ENCODE measurements around the gene SLC12A6.

The SLC12A6 gene

GRCh38 chr15:34323217-34323616 is 14.4 kb downstream of the SLC12A6 start:
- no peak overlapping the region for H3K27ac ChIP-seq
- TF ChIP-seq ZFX (IDR thresholded peaks at IDR 0.05; ENCODE audit: borderline replicate concordance) (no peak), CTCF (IDR thresholded peaks at IDR 0.05) (no peak)

DNA sequence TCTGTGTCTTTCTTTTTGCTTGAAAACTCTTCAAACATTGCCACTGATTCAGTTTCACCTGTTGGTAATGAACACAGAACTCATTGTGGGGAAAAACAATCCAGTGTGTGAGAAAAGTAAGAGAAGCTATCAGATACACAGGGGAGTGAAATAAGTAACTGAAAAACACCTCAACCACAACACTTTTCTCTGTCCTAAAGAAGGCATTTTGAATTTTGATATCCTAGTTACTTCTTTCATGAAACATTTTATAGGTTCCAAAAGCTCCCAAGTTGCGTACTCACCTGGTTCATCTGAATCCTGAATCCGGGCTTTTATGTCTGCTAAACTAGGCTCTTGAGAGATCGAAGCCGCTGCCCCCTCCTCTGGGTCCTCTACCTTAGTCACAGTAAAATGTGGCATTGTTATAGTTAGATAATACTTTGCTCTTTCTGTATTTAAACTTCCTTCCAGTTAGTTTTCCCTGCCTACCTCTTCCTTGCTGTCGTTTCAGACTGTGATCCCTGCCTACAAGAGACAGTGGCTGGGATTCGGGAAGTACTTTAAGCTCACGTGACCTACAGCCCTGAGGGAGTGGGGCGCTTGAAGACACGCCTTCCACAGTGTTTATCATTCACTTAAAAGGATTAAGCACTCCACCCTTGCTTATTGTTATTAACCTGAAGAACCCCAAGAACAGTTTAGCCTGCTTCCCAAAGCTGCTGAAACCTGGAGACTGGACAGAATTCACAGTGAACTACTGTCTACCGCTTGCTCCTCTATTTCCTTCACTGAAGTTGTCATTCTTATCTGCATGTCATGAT is 19.1 kb downstream of the SLC12A6 start:
- H3K27ac ChIP-seq: peak overlapping the region; percentile 62
- TF ChIP-seq CTCF (IDR thresholded peaks at IDR 0.05) (no peak), ZFX (IDR thresholded peaks at IDR 0.05; ENCODE audit: borderline replicate concordance) (no peak)

GRCh38 chr15:34314491-34315490 is 22.8 kb downstream of the SLC12A6 start:
- H3K27ac ChIP-seq: no peak overlapping the region
- TF ChIP-seq ZFX (IDR thresholded peaks at IDR 0.05; ENCODE audit: borderline replicate concordance) (no peak), CTCF (IDR thresholded peaks at IDR 0.05) (no peak)

DNA sequence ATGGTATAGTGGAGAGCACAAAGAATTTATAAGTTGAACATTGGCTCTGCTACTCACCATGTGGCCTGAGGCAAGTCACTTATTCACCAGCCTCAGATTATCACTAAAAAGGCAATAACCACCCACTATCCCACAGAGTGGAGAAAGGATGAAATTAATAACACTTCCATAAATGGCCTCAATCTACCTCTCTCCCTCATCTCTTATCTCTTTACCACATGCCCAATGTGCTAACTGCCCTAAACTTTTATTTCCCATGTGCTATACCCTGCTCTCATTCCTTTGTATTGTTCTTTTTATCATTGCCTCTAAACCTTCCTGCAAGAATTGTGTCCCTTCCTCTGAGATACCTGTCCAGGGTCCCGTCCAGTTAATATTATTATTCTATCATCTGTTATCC is 26.0 kb downstream of the SLC12A6 start:
- no peak overlapping the region for H3K27ac ChIP-seq
- no peak for TF ChIP-seq ZFX (IDR thresholded peaks at IDR 0.05; ENCODE audit: borderline replicate concordance)
- TF ChIP-seq CTCF (IDR thresholded peaks at IDR 0.05): no peak

- H3K27ac ChIP-seq: no peak overlapping the region
- no peak for TF ChIP-seq ZFX (IDR thresholded peaks at IDR 0.05; ENCODE audit: borderline replicate concordance)
Observed at GRCh38 chr15:34304613-34305012, 33.0 kb downstream of the SLC12A6 start.

DNA sequence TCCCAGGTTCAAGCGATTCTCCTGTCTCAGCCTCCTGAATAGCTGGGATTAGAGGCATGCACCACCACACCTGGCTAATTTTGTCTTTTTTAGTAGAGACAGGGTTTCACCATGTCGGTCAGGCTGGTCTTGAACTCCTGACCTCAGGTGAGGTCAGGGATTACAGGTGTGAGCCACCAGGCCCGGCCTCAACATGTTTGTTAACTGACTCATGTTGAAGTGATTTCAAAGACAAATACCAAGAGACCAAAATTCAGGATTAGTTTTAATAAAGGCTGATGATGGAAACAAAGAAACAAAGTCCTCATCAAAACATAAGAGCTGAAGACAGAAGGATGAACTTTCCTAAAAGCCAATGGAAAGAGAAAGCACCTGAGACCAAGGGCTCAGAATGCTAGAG is 36.5 kb downstream of the SLC12A6 start:
- TF ChIP-seq CTCF (IDR thresholded peaks at IDR 0.05) (no peak), ZFX (IDR thresholded peaks at IDR 0.05; ENCODE audit: borderline replicate concordance) (no peak)
- H3K27ac ChIP-seq: no peak overlapping the region

- TF ChIP-seq CTCF (IDR thresholded peaks at IDR 0.05): no peak
- TF ChIP-seq ZFX (IDR thresholded peaks at IDR 0.05; ENCODE audit: borderline replicate concordance): no peak
- no peak overlapping the region for H3K27ac ChIP-seq
Observed at GRCh38 chr15:34297059-34297458, 40.5 kb downstream of the SLC12A6 start.
